ENCODE data around the gene CROCC2. TPM values are rescaled to one million over a fixed set of nuclear protein-coding genes. Genes with fewer than 3 reads are reported as not detected.

Gene CROCC2
- total RNA-seq, 1 experiment from 2014 or later, result not detected

DNA sequence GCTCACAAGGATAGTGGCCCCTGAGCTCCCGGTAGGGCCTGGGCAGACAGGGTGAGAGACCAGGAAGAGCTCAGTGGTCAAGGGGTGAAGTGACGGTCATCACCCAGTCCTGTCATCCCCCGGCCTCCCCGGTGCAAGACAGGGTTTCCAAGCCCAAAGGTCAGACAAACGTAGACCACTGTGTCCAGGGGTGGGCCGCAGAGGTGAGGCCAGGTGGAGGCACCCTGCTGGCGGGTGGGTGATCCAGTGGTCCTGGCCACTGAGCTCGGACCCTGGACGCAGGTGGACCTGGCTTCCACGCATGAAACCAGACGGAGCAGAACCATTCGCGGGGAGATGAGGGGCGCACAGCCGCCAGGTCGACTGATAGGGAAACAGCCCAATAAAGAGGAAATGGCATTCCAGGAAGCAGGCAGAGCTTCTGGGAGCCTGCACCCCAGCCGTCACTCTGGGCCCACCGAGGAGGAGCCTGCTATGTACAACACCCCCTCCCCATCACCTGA lies 77.9 kb downstream of the CROCC2 start:
- ChIA-PET RAD21 (ENCODE audit: low non-redundant PET in 1 of 2, low total read pairs in 2 of 2, uncharacterized antibody in 2 of 2, unreplicated experiment in 2 of 2) (interaction anchor here in 1 of 2 experiments (1.1 kb wide), 1 partner anchor 69 kb away, joined by 3 read pairs; no protein-coding TSS in a partner anchor), POLR2A (no interaction called here), CTCF (interaction anchor here (1.2 to 1.5 kb wide), 4 partner anchors 8 to 166 kb away, joined by 3 to 8 read pairs (median 6); partner anchors contain the start of gene PASK)
- no peaks in the 10 kb centered on the region for H3K79me2 ChIP-seq (ENCODE audit: insufficient read depth, low read length)
- no peak overlapping the region for H3K27ac ChIP-seq (ENCODE audit: low read depth, low read length)
- no peaks in the 10 kb centered on the region for H3K9me2 ChIP-seq (ENCODE audit: insufficient read depth)
- H3K36me3 ChIP-seq (ENCODE audit: control insufficient read depth in 1 of 2, insufficient read depth in 2 of 2, low read length in 2 of 2), result no peaks in the 10 kb centered on the region
- TF ChIP-seq ZNF274 (IDR thresholded peaks at IDR 0.05; ENCODE audit: low read depth, low read length) (no peak), ELF1 (IDR thresholded peaks at IDR 0.05; ENCODE audit: borderline replicate concordance, low read depth) (no peak), CBX3 (IDR thresholded peaks at IDR 0.05; ENCODE audit: low read depth) (no peak), TCF7L2 (IDR thresholded peaks at IDR 0.05; ENCODE audit: borderline replicate concordance, extremely low read depth, insufficient read depth, insufficient read length) (no peak), FOSL1 (IDR thresholded peaks at IDR 0.05; ENCODE audit: low read depth) (no peak), POLR2A (IDR thresholded peaks at IDR 0.05; ENCODE audit: borderline replicate concordance, extremely low read depth, insufficient read depth, insufficient read length) (no peak), EZH2 (IDR thresholded peaks at IDR 0.05) (no peak), SP1 (IDR thresholded peaks at IDR 0.05; ENCODE audit: low read depth) (no peak), EZH2phosphoT487 (IDR thresholded peaks at IDR 0.05; ENCODE audit: borderline replicate concordance) (no peak), JUND (IDR thresholded peaks at IDR 0.05) (no peak), EGR1 (IDR thresholded peaks at IDR 0.05; ENCODE audit: low read depth) (no peak), ZFX (IDR thresholded peaks at IDR 0.05) (no peak), RAD21 (IDR thresholded peaks at IDR 0.05; ENCODE audit: low read depth) (no peak)
- TF ChIP-seq, protein P1, sequence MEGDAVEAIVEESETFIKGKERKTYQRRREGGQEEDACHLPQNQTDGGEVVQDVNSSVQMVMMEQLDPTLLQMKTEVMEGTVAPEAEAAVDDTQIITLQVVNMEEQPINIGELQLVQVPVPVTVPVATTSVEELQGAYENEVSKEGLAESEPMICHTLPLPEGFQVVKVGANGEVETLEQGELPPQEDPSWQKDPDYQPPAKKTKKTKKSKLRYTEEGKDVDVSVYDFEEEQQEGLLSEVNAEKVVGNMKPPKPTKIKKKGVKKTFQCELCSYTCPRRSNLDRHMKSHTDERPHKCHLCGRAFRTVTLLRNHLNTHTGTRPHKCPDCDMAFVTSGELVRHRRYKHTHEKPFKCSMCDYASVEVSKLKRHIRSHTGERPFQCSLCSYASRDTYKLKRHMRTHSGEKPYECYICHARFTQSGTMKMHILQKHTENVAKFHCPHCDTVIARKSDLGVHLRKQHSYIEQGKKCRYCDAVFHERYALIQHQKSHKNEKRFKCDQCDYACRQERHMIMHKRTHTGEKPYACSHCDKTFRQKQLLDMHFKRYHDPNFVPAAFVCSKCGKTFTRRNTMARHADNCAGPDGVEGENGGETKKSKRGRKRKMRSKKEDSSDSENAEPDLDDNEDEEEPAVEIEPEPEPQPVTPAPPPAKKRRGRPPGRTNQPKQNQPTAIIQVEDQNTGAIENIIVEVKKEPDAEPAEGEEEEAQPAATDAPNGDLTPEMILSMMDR (IDR thresholded peaks at IDR 0.05 in 2 of 3, conservative IDR thresholded peaks at IDR 0.05 in 1 of 3; ENCODE audit: borderline replicate concordance in 1 of 3, insufficient read depth in 1 of 3, low read depth in 2 of 3, low read length in 2 of 3), result no peak
- TF ChIP-seq, protein P2, sequence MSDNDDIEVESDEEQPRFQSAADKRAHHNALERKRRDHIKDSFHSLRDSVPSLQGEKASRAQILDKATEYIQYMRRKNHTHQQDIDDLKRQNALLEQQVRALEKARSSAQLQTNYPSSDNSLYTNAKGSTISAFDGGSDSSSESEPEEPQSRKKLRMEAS (IDR thresholded peaks at IDR 0.05), result no peak
- TF ChIP-seq, protein P3, sequence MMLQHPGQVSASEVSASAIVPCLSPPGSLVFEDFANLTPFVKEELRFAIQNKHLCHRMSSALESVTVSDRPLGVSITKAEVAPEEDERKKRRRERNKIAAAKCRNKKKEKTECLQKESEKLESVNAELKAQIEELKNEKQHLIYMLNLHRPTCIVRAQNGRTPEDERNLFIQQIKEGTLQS (IDR thresholded peaks at IDR 0.05), result no peak
- TF ChIP-seq, protein P4, sequence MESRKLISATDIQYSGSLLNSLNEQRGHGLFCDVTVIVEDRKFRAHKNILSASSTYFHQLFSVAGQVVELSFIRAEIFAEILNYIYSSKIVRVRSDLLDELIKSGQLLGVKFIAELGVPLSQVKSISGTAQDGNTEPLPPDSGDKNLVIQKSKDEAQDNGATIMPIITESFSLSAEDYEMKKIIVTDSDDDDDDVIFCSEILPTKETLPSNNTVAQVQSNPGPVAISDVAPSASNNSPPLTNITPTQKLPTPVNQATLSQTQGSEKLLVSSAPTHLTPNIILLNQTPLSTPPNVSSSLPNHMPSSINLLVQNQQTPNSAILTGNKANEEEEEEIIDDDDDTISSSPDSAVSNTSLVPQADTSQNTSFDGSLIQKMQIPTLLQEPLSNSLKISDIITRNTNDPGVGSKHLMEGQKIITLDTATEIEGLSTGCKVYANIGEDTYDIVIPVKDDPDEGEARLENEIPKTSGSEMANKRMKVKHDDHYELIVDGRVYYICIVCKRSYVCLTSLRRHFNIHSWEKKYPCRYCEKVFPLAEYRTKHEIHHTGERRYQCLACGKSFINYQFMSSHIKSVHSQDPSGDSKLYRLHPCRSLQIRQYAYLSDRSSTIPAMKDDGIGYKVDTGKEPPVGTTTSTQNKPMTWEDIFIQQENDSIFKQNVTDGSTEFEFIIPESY (IDR thresholded peaks at IDR 0.05; ENCODE audit: extremely low read depth, insufficient replicate concordance, low read length), result no peak
- H3K4me2 ChIP-seq (ENCODE audit: low read length), result peak overlapping the region; percentile 60
- no TSS peak for BruUV-seq (replicated peaks)
- H3K27me3 ChIP-seq (ENCODE audit: insufficient read depth, low read length), result no peaks in the 10 kb centered on the region; the same call in 1 of the 2 replicates
- ATAC-seq (no peak), DNase-seq (ENCODE audit: low read depth, low spot score) (no peak)
- intact Hi-C loops (cut with micrococcal nuclease), result no loop called here
- no peak overlapping the region for H2AFZ ChIP-seq (ENCODE audit: low read depth, low read length, poor library complexity, severe bottlenecking)
- H3K4me1 ChIP-seq (ENCODE audit: control insufficient read depth in 1 of 2, insufficient read depth in 2 of 2, low read length in 2 of 2), result peaks cover 0 to 10% of the 10 kb centered on the region in 2 experiments; a peak in 2 of 4 replicates
- no peaks in the 10 kb centered on the region for H3K9me3 ChIP-seq (ENCODE audit: control insufficient read depth in 1 of 2, insufficient read depth in 1 of 2, low read depth in 1 of 2, low read length in 2 of 2)
- H3K4me3 ChIP-seq (replicated peaks in 1 of 2; ENCODE audit: low read depth in 1 of 2, low read length in 2 of 2), result no peak overlapping the region; a peak in 1 of 4 replicates
- no peak overlapping the region for H3K9ac ChIP-seq (ENCODE audit: low read length)
- no peaks in the 10 kb centered on the region for H4K20me1 ChIP-seq (ENCODE audit: insufficient read depth)
